A673 (cell line): Measurements from ENCODE around the gene NUDT4B.
"Not testable (repeated sequence)": the region's sequence is repeated elsewhere in the genome, so short reads cannot be mapped to it uniquely, and the experiment has no call there.

Source experiments
- CTCF ChIP-seq: fragments of 300-800, 200-600 bp; sonication (generic); conservative IDR thresholded peaks from 2 replicates; pipeline ENCODE4 v1.5.1; 2017; ENCODE audit warnings: low read depth, mild to moderate bottlenecking, antibody characterized with exemption, low read length, moderate library complexity, mixed read lengths
- EZH2 ChIP-seq: fragments of 200-600 bp; sonication (generic); IDR thresholded peaks from 2 replicates; pipeline ENCODE4 v1.6.1; 2017; ENCODE audit warnings: borderline replicate concordance, low read depth, mild to moderate bottlenecking, mixed read lengths, antibody characterized with exemption, low read length; ENCODE audit not compliant: poor library complexity, severe bottlenecking

DNA sequence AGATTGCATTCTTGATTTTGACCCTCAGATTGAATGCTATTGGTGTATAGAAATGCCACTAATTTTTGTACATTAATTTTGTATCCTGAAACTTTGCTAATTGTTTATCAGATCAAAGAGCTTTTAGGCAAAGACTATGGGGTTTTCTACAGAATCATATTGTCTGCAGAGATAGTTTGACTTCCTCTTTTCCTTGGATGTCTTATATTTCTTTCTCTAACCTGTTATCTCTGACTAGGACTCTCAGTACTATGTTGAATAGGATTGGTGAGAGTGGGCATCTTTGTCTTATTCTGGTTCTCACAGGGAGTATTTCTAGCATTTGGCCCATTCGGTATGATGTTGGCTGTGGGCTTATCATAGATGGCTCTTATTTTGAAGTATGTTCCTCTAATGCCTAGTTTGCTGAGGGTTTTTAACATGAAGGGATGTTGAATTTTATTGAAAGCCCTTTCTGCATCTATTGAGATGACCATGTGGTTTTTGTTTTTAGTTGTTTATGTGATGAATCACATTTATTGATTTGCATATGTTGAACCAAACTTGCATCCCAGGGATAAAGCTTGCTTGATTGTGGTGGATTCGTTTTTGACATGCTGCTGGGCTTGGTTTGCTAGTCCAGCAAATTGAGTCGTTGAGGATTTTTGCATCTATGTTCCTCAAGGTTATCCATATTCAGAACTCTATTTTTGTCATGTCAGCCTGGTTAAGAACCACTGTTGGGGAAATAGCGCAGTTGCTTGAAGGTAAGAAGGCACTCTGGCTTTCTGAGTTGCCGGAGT, 16.9 kb downstream of the NUDT4B start:
- not testable (repeated sequence) for TF ChIP-seq EZH2, CTCF
